ENCODE results near the gene OCRL.

The OCRL gene

DNA sequence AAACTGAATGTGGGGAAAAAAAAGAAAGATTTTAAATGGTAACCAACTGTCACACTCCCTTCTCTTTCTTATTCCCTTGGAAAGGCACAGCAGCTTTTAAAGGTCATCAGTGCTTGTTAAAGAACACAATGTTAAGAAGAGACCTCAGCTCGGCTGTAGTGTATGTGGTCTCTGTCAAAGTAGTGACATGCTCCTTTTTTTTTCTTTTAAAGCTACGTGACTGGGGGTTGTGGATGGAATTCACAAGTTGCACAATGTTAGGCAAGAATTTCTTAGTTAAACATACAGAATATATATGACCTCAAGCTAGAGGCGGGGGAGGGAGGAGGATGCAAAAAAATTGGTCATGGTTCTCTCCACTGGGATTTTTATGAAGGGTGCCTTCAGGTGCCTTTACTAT, 45.6 kb downstream of the OCRL start:
- DNase-seq (ENCODE audit: low spot score in 2 of 2) (no peak), ATAC-seq (ENCODE audit: low read depth) (no peak)
- H3K4me1 Mint-ChIP-seq, result no peaks in the 10 kb centered on the region
- peaks cover 6% of the 10 kb centered on the region for H3K36me3 Mint-ChIP-seq
- H3K4me3 Mint-ChIP-seq, result no peak overlapping the region
- H3K9me3 Mint-ChIP-seq, result no peaks in the 10 kb centered on the region
- H3K27ac Mint-ChIP-seq, result no peak overlapping the region
- H3K27me3 Mint-ChIP-seq, result no peaks in the 10 kb centered on the region

DNA sequence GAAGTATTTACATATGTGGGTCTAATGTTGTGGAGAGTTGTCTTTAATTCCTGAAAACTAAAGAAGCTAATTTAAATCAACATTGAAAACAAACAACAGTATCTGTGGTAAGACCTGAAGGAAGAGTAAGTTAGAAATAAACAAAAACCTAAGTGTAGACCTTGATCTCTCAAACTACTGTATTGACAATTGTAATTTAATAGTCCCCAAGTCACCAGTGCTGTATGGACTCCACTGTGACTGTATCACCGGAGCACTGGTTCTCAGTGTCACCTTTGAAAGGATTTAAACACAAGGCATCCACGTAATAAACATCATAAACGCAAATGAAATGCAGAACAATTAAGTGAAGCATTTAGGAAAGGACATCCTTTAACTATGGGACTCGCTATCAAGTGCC, 46.4 kb downstream of the OCRL start:
- Mint-ChIP-seq H3K36me3 (peaks cover 6% of the 10 kb centered on the region), H3K27me3 (no peaks in the 10 kb centered on the region), H3K27ac (no peak overlapping the region), H3K4me3 (no peak overlapping the region), H3K9me3 (no peaks in the 10 kb centered on the region), H3K4me1 (no peaks in the 10 kb centered on the region)
- DNase-seq (ENCODE audit: low spot score in 2 of 2) (no peak), ATAC-seq (ENCODE audit: low read depth) (no peak)

DNA sequence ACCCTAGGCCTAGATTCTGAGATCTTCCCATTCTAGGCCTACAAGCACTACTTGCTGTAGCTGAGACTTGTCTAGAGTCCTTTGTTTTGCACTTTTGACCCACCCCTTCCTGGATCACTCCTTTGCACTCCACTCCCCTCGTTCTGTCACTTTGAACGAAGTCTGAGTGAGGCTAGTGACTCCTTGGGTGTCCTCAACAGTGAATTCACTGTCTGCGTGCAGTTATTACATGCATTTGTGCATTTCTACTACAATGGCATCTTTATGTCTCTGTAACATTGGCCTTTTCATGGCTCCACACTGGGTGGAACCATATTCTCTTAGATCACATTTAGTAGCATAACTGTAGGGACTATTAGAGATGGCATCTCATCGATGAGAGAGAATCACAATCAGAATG, 50.5 kb downstream of the OCRL start:
- ATAC-seq (ENCODE audit: low read depth) (no peak), DNase-seq (ENCODE audit: low spot score in 2 of 2) (no peak)
- no peaks in the 10 kb centered on the region for H3K4me1 Mint-ChIP-seq
- no peak overlapping the region for H3K27ac Mint-ChIP-seq
- no peaks in the 10 kb centered on the region for H3K9me3 Mint-ChIP-seq
- no peak overlapping the region for H3K4me3 Mint-ChIP-seq
- no peaks in the 10 kb centered on the region for H3K27me3 Mint-ChIP-seq
- peaks cover 1% of the 10 kb centered on the region for H3K36me3 Mint-ChIP-seq

DNA sequence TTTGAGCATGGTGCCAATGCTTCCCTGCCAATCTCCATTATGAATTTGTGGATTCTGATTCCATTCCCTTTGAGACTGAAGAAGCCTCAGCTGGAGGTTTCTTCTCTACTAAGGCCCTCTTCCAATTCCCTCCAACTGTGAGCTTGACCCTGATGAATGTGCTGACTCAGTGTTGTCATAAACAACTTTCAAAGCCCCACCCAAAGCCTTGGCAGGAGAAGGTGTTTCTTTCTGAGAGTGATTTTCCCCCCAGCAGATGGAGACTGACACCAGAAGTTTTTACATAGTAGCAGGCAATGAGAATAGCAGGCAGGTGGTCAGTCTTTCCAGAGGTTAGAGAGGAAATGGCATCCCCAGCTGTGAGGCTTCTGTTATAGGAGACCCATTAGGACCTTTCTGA, 53.1 kb downstream of the OCRL start:
- no peak for DNase-seq (ENCODE audit: low spot score in 2 of 2)
- no peaks in the 10 kb centered on the region for H3K9me3 Mint-ChIP-seq

DNA sequence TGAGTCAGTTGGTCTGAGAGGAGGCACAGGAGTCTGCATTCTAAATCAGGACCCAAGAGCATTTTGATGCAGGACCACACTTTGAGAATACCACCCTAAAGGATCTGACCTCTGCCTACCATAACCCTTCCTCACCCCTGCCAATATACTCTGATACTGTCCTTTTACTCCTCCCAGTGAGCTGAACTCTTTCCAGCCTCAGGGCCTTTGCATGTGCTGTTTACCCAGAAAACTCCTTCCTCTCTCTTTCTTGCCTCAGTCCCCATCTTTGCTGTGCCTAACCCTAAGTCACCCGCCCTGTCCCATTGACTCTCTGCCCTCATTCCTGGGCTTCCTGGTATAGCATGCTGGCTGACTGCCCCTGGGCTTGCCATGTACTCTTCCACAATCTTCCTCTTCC, 54.7 kb downstream of the OCRL start:
- Mint-ChIP-seq H3K36me3 (no peaks in the 10 kb centered on the region), H3K4me3 (no peak overlapping the region)
- no peak for ATAC-seq (ENCODE audit: low read depth)

More for the DNA sequence above, 53.1 kb downstream of the OCRL start:
- Mint-ChIP-seq H3K27ac (no peak overlapping the region), H3K27me3 (no peaks in the 10 kb centered on the region), H3K4me1 (no peaks in the 10 kb centered on the region), H3K36me3 (peaks cover 1% of the 10 kb centered on the region), H3K4me3 (no peak overlapping the region)
- no peak for ATAC-seq (ENCODE audit: low read depth)

DNA sequence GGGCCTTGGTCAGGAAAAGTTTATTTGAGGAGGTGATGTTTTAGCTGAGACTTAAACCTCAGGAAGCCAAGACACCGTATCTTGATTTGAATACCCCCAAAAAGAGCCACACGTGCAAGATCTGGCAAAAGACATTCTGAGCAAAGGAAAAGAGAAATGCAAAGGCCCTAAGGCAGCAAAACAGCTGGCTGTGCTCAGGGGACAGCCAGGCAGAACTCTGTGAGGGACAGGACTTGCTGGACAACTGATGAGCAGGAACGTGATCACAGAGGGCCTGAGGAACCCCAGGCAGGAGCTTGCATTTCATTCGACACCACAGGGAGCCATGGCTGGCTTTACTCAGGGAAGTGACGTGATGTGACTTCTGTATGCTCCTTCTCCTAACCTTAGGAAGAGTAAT, 56.0 kb downstream of the OCRL start:
- Mint-ChIP-seq H3K9me3 (no peaks in the 10 kb centered on the region), H3K27me3 (no peaks in the 10 kb centered on the region), H3K36me3 (no peaks in the 10 kb centered on the region), H3K4me3 (no peak overlapping the region), H3K27ac (no peak overlapping the region), H3K4me1 (no peaks in the 10 kb centered on the region)
- DNase-seq (ENCODE audit: low spot score in 2 of 2) (no peak), ATAC-seq (ENCODE audit: low read depth) (no peak)

More for the DNA sequence above, 54.7 kb downstream of the OCRL start:
- Mint-ChIP-seq H3K27ac (no peak overlapping the region), H3K4me1 (no peaks in the 10 kb centered on the region), H3K27me3 (no peaks in the 10 kb centered on the region), H3K9me3 (no peaks in the 10 kb centered on the region)
- DNase-seq (ENCODE audit: low spot score in 2 of 2), result no peak

DNA sequence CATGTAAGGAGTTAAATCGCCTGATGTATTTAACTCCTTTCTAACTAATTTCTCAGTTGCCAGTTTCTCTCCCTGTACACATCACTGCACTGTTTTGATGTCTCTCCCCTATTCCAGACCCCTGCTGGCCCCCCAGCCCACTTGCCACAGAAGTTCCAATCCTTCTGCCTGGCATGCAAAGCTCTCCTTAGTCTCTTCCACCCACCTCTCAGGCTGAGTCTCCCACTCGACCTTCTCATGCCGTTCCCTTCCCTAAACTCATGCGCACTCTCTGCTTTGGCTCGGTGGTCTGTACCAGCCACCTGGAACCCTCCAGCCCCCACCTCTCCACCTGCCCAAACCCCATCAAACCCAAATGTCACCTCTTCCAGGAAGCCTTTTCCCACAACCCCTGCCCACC, 57.8 kb downstream of the OCRL start:
- Mint-ChIP-seq H3K4me3 (no peak overlapping the region), H3K36me3 (no peaks in the 10 kb centered on the region), H3K27me3 (no peaks in the 10 kb centered on the region), H3K4me1 (peaks cover 3% of the 10 kb centered on the region), H3K9me3 (no peaks in the 10 kb centered on the region), H3K27ac (no peak overlapping the region)
- ATAC-seq (ENCODE audit: low read depth), result no peak
- no peak for DNase-seq (ENCODE audit: low spot score in 2 of 2)

DNA sequence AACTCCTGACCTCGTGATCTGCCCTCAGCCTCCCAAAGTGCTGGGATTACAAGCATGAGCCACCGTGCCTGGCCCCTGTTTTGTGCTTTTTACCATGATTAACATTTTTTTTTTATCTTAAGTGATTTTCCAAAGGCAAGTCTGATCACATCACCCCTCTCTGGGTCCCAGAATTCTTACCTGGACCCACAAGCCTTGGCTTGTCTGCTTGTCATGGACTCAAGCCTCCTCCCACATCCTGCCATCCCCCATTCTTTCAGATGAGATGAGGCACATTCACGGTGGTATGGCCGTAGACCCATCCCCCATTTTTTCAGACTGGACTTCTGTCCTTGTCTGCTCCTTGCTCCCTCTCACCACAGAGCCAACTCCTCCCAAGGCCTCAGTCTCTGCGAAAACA, 59.4 kb downstream of the OCRL start:
- Mint-ChIP-seq H3K27me3 (no peaks in the 10 kb centered on the region), H3K4me3 (no peak overlapping the region), H3K4me1 (peaks cover 10% of the 10 kb centered on the region), H3K36me3 (no peaks in the 10 kb centered on the region), H3K9me3 (no peaks in the 10 kb centered on the region), H3K27ac (peak overlapping the region; percentile 28)
- ATAC-seq (ENCODE audit: low read depth) (no peak), DNase-seq (ENCODE audit: low spot score in 2 of 2) (no peak)

DNA sequence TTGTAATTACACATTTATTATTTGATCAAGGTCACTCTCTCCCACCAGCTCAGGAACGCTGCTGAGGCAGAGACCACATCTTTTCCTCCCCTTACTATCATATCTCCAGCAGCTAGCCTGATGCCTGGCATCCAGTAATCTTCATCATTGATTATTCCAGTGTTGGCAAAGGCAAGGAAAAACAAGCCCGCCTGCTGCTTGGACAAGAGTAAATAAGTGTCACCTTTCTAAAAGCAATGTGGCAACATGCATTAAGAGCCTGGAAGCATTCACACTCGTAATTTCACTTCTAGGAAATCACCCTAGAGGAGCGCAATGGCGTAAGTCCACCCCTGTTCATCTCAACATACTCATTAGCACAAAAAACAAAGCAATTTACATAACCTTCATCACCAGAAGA, 59.9 kb downstream of the OCRL start:
- H3K27ac Mint-ChIP-seq, result peak overlapping the region; percentile 28
- no peaks in the 10 kb centered on the region for H3K27me3 Mint-ChIP-seq
- no peak overlapping the region for H3K4me3 Mint-ChIP-seq
- H3K9me3 Mint-ChIP-seq, result no peaks in the 10 kb centered on the region
- DNase-seq (ENCODE audit: low spot score in 2 of 2) (no peak), ATAC-seq (ENCODE audit: low read depth) (no peak)
- H3K36me3 Mint-ChIP-seq, result no peaks in the 10 kb centered on the region
- H3K4me1 Mint-ChIP-seq, result peaks cover 10% of the 10 kb centered on the region

DNA sequence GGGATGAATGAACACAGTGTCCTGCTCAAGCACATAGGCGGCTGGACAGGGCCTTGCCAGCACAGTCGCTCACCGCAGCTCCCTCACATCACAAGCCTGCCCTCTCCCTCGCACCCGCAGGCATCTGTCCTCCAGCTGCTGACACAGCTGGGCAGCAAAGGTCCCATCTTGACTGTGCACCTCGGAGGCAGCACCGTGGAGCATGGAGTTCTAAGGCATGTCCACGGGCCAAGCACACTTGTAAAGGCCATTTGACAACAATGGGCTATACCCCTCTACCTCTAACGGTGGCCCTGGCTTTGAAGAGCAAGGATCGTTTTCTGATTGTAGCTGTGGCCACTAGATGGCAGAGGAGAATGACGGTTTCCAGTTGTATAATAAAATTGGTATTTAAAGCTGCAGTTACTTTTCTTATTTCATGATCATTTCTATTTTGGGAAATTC, 60.9 kb downstream of the OCRL start:
- DNase-seq (ENCODE audit: low spot score in 2 of 2) (no peak), ATAC-seq (ENCODE audit: low read depth) (peak; percentile 38)
- Mint-ChIP-seq H3K4me1 (peaks cover 12% of the 10 kb centered on the region), H3K27me3 (no peaks in the 10 kb centered on the region), H3K36me3 (no peaks in the 10 kb centered on the region), H3K9me3 (no peaks in the 10 kb centered on the region), H3K27ac (no peak overlapping the region), H3K4me3 (no peak overlapping the region)

DNA sequence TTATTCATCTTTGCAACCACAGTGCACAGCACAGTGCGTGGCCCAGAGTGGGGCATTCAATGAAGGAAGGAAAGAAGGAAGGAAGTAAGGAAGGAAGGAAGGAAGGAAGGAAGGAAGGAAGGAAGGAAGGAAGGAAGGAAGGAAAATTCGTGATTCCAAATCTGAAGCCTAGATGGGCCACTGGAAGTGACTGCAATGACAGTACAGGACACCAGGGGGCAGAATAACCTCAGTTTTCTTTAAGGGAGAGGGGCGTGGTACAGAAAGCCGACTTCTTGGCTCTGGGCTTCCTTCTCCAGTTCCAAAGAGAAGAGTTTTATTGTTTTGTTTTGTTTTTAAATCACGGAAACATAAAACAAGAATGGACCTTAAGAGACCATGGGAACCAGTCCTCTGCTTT, 66.9 kb downstream of the OCRL start:
- DNase-seq (ENCODE audit: low spot score in 2 of 2) (peak; percentile 43 to 68), ATAC-seq (ENCODE audit: low read depth) (peak; percentile 60)
- no peak overlapping the region for H3K4me3 Mint-ChIP-seq
- no peak overlapping the region for H3K27ac Mint-ChIP-seq
- no peaks in the 10 kb centered on the region for H3K9me3 Mint-ChIP-seq
- no peaks in the 10 kb centered on the region for H3K36me3 Mint-ChIP-seq
- no peaks in the 10 kb centered on the region for H3K27me3 Mint-ChIP-seq
- H3K4me1 Mint-ChIP-seq, result peaks cover 15% of the 10 kb centered on the region

DNA sequence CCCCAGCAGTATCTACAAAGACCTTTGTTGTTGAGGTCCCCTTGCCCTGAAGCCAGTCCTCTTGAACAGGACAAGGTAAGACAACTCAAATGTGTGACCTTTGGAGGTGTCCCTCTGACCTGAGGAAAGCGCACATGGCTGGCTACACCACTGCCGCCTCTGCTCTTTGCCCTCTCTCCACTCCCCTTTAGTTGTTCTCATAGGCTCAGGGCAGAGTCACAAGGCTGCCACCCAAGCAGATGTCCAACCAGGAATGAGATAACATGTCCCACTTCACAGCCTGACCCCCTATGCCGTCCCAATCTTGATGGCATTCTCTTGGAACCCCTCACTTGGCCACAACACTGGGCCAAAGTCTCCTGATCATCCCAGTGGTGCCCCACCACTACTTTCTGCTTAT, 68.4 kb downstream of the OCRL start:
- H3K9me3 Mint-ChIP-seq, result no peaks in the 10 kb centered on the region
- peaks cover 12% of the 10 kb centered on the region for H3K4me1 Mint-ChIP-seq
- H3K36me3 Mint-ChIP-seq, result no peaks in the 10 kb centered on the region
- H3K27me3 Mint-ChIP-seq, result no peaks in the 10 kb centered on the region
- no peak overlapping the region for H3K4me3 Mint-ChIP-seq
- H3K27ac Mint-ChIP-seq, result no peak overlapping the region
- DNase-seq (ENCODE audit: low spot score in 2 of 2) (no peak), ATAC-seq (ENCODE audit: low read depth) (no peak)

DNA sequence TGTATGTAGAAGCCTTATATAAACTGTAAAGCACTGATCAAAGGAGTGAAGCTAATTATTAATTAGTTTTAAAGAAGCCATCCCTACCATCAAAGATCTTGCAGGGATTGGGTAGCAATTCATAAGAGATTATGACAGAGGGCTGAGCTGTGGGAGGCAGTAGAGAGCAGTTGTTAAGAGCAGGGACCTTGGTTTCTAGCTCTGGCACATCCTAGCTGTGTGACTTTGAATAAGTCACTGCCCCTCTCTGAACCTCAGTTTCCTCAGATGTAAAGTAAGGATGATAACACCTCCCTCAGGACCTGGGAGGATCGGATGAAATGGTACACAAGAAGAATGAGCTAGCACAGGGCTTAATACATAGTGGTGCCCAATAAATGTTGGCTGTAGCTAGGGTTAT, 69.3 kb downstream of the OCRL start:
- Mint-ChIP-seq H3K27me3 (no peaks in the 10 kb centered on the region), H3K4me3 (no peak overlapping the region), H3K27ac (no peak overlapping the region), H3K9me3 (no peaks in the 10 kb centered on the region), H3K4me1 (peaks cover 7% of the 10 kb centered on the region), H3K36me3 (no peaks in the 10 kb centered on the region)
- ATAC-seq (ENCODE audit: low read depth), result no peak
- DNase-seq (ENCODE audit: low spot score in 2 of 2), result no peak

DNA sequence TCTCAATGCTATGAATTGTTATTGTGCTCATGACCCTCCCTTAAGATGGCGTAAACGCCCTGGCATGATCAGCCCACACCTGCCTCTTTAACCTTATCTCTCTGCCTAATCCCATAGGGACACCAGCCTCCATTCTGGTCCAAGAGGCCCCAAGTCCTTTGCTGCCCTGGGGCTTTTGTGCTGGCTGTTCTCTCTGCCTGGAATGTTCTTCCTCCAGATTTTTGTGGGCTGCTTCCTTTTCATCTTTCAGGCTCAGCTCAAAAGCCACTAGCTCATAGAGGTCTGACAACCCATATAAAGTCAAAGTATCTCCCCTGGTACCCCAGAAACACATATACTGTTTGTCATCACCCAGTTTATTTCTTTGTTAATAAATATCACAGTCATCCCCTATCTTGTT, 72.3 kb downstream of the OCRL start:
- ATAC-seq (ENCODE audit: low read depth) (no peak), DNase-seq (ENCODE audit: low spot score in 2 of 2) (no peak)
- no peak overlapping the region for H3K4me3 Mint-ChIP-seq
- no peak overlapping the region for H3K27ac Mint-ChIP-seq
- H3K9me3 Mint-ChIP-seq, result no peaks in the 10 kb centered on the region
- H3K4me1 Mint-ChIP-seq, result no peaks in the 10 kb centered on the region
- H3K36me3 Mint-ChIP-seq, result no peaks in the 10 kb centered on the region
- no peaks in the 10 kb centered on the region for H3K27me3 Mint-ChIP-seq

DNA sequence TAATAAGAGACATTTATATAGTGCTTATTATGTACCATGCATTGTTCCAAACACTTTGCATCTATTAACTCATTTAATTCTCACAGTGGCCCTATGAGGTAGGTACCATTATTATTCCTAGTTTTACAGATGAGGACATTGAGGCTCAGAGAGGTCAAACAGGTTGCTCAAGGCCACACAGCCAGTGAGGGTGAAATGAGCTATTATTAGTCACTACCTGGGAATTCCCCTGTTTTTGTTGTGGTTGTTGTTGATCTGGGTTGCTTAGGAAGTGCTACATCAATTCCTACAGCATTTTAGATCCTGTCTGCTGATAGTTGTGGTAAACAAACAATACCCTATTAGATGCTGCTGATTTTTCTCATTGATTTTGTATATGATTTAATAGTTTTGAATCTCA, 73.5 kb downstream of the OCRL start:
- Mint-ChIP-seq H3K9me3 (no peaks in the 10 kb centered on the region), H3K27me3 (no peaks in the 10 kb centered on the region), H3K4me1 (no peaks in the 10 kb centered on the region), H3K27ac (peak overlapping the region; percentile 60), H3K36me3 (no peaks in the 10 kb centered on the region), H3K4me3 (no peak overlapping the region)
- DNase-seq (ENCODE audit: low spot score in 2 of 2), result no peak
- peak; percentile 50 for ATAC-seq (ENCODE audit: low read depth)
